ENCODE data around the gene ZNF408. TPM values are rescaled to one million over a fixed set of nuclear protein-coding genes. Genes with fewer than 3 reads are reported as not detected.
A peak's percentile ranks its signal among the peaks of the same experiment; 100 is the strongest.

ZNF408 gene
- total and polyA plus RNA-seq, 2 of the 13 experiments (the other 11 are each of a cell fraction or from before 2014, with no cell fraction given): 11.2 to 12.5 TPM

DNA sequence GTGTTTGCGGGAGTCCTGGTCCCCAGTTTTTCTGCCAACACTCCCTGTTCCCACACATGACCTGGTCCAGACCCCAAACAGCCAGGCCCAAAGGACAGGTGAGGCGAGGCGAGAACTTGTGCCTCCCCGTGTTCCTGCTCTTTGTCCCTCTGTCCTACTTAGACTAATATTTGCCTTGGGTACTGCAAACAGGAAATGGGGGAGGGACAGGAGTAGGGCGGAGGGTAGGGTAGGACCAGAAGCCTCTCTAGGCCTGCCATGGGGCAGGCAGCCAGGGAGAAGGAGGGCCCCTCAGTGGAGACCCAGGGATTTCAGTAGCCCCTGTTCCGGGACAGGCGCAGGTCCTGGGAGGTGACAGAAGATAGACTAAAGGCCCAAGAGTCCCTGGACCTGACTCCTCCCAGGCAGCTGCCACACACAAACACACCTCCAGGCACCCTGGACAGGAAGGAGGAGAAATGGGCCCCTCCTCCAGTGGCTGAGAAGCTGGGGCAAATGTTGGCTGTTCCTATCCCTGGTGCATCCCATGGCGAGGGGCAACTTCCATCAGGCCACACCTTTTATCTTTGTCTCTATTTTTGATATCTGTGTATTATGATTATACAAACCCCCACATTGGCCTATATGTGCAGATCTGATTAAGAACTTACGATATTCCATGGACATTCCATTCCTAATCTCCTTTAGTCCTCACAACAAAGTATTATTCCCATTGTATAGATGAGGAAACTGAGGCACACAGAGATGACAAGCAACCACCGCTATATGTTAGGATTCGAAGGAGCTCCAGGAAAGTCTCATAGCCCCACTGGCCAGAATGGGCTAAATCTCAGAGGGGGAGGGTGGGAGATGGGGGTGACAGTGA lies 17.6 kb downstream of the ZNF408 start (continued):
- TF ChIP-seq, protein P1, sequence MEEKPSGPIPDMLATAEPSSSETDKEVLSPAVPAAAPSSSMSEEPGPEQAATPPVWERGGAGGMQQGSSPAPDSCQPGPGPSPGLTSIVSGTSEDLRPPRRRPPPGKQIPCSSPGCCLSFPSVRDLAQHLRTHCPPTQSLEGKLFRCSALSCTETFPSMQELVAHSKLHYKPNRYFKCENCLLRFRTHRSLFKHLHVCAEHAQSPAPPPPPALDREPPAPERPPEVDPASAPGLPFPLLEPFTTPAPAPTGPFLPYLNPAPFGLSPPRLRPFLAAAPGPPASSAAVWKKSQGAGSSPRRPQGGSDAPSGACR (CRISPR knock-in tag; IDR thresholded peaks at IDR 0.05): peak; percentile 97
- TF ChIP-seq, protein P2, sequence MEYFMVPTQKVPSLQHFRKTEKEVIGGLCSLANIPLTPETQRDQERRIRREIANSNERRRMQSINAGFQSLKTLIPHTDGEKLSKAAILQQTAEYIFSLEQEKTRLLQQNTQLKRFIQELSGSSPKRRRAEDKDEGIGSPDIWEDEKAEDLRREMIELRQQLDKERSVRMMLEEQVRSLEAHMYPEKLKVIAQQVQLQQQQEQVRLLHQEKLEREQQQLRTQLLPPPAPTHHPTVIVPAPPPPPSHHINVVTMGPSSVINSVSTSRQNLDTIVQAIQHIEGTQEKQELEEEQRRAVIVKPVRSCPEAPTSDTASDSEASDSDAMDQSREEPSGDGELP (IDR thresholded peaks at IDR 0.05; ENCODE audit: borderline replicate concordance, low read depth): peak; percentile 73; the same call in 1 of the 2 replicates
- TF ChIP-seq SP2 (CRISPR knock-in tag; IDR thresholded peaks at IDR 0.05) (no peak), NR1H2 (CRISPR knock-in tag; IDR thresholded peaks at IDR 0.05; ENCODE audit: borderline replicate concordance, low read depth) (no peak), NFYB (CRISPR knock-in tag; IDR thresholded peaks at IDR 0.05) (peak; percentile 15; the same call in 1 of the 2 replicates), ZFP82 (CRISPR knock-in tag; IDR thresholded peaks at IDR 0.05; ENCODE audit: borderline replicate concordance) (no peak; the same call in 1 of the 2 replicates), SMC3 (IDR thresholded peaks at IDR 0.05; ENCODE audit: low read length) (peak; percentile 31; the same call in 1 of the 2 replicates), KDM6A (CRISPR knock-in tag; IDR thresholded peaks at IDR 0.05; ENCODE audit: low read depth) (peak; percentile 100), ETV5 (CRISPR knock-in tag; IDR thresholded peaks at IDR 0.05; ENCODE audit: borderline replicate concordance) (peak; percentile 100), SMAD9 (CRISPR knock-in tag; IDR thresholded peaks at IDR 0.05) (no peak), ZNF616 (CRISPR knock-in tag; IDR thresholded peaks at IDR 0.05; ENCODE audit: low read depth) (no peak), NFE2L1 (CRISPR knock-in tag; IDR thresholded peaks at IDR 0.05; ENCODE audit: borderline replicate concordance) (no peak), RNF2 (conservative IDR thresholded peaks at IDR 0.05; ENCODE audit: low read depth) (no peak), NPAS2 (CRISPR knock-in tag; IDR thresholded peaks at IDR 0.05; ENCODE audit: borderline replicate concordance) (0 out of 2 replicates have a peak, but pooled peaks have one; percentile 64), MAF1 (CRISPR knock-in tag; IDR thresholded peaks at IDR 0.05; ENCODE audit: borderline replicate concordance) (0 out of 2 replicates have a peak, but pooled peaks have one; percentile 75), GLI4 (CRISPR knock-in tag; IDR thresholded peaks at IDR 0.05; ENCODE audit: borderline replicate concordance) (0 out of 2 replicates have a peak, but pooled peaks have one; percentile 26), CCAR2 (optimal IDR thresholded peaks at IDR 0.05; ENCODE audit: low read depth, low read length) (no peak), ZNF816 (CRISPR knock-in tag; IDR thresholded peaks at IDR 0.05; ENCODE audit: borderline replicate concordance) (no peak; the same call in 1 of the 2 replicates), IKZF4 (CRISPR knock-in tag; IDR thresholded peaks at IDR 0.05; ENCODE audit: borderline replicate concordance, low read depth, not compliant biosample characterization) (no peak), RAD51 (IDR thresholded peaks at IDR 0.05; ENCODE audit: borderline replicate concordance) (no peak), POLR2G (IDR thresholded peaks at IDR 0.05; ENCODE audit: low read depth, low read length) (0 out of 2 replicates have a peak, but pooled peaks have one; percentile 49), MED1 (CRISPR knock-in tag; IDR thresholded peaks at IDR 0.05) (peak; percentile 98), ONECUT2 (CRISPR knock-in tag; IDR thresholded peaks at IDR 0.05) (0 out of 2 replicates have a peak, but pooled peaks have one; percentile 34), SYNCRIP (IDR thresholded peaks at IDR 0.05; ENCODE audit: insufficient read depth, low read depth, low read length) (no peak), NFKBIZ (CRISPR knock-in tag; IDR thresholded peaks at IDR 0.05) (0 out of 2 replicates have a peak, but pooled peaks have one; percentile 24), HNRNPLL (IDR thresholded peaks at IDR 0.05; ENCODE audit: low read depth, low read length, poor library complexity, severe bottlenecking) (no peak)
- TF ChIP-seq, protein P3, sequence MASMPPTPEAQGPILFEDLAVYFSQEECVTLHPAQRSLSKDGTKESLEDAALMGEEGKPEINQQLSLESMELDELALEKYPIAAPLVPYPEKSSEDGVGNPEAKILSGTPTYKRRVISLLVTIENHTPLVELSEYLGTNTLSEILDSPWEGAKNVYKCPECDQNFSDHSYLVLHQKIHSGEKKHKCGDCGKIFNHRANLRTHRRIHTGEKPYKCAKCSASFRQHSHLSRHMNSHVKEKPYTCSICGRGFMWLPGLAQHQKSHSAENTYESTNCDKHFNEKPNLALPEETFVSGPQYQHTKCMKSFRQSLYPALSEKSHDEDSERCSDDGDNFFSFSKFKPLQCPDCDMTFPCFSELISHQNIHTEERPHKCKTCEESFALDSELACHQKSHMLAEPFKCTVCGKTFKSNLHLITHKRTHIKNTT (CRISPR knock-in tag; IDR thresholded peaks at IDR 0.05): no peak
- TF ChIP-seq, protein P4, sequence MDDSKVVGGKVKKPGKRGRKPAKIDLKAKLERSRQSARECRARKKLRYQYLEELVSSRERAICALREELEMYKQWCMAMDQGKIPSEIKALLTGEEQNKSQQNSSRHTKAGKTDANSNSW (CRISPR knock-in tag; IDR thresholded peaks at IDR 0.05; ENCODE audit: borderline replicate concordance): no peak
